HCT116 (cell line): ENCODE measurements around the gene NR5A2. TPM values are rescaled to one million over a fixed set of nuclear protein-coding genes. Genes with fewer than 3 reads are reported as not detected.

Source experiments
- ATAC-seq: fragments of 200-7000 bp; cut with Tn5 transposase; 2 replicates; pipeline ENCODE4 v1.9.1; 2020; ENCODE audit warnings: mild to moderate bottlenecking, moderate library complexity
- BruUV-seq: library from RNA; stranded (reverse); fragments of 400-500 nt; replicated peaks from 2 replicates; lab custom pipeline; 2021; lab: Mats Ljungman, UMichigan
- CTCF ChIA-PET: fragments of 300-600 bp; sonication (Branson Sonifier 250); formaldehyde crosslinking; loops from one replicate; lab custom pipeline; 2021; ENCODE audit warnings: antibody characterized with exemption; lab: Charles Lee
- POLR2A ChIA-PET: fragments of 300-600, 350-600 bp; sonication (Branson Sonifier 250); formaldehyde crosslinking; loops from one replicate; lab custom pipeline; 2021; ENCODE audit warnings: antibody characterized with exemption; lab: Charles Lee
- RAD21 ChIA-PET, 2 experiments: fragments of 300-600 bp; sonication (Branson Sonifier 250); formaldehyde crosslinking; loops; one replicate each; lab custom pipeline; 2023; ENCODE audit warnings: low total read pairs in 2 of 2; ENCODE audit not compliant: uncharacterized antibody in 2 of 2, unreplicated experiment in 2 of 2, low non-redundant PET in 1 of 2; lab: Charles Lee
- DNase-seq: peaks from one replicate; pipeline ENCODE4 v3.0.0-alpha.2; 2010; ENCODE audit warnings: low read depth, low spot score
- H2AFZ ChIP-seq: fragments of 200-600 bp; shearing (Covaris generic), sonication (generic); 2 replicates; pipeline ENCODE4 v1.6.1; 2017; ENCODE audit warnings: low read depth, mixed run types, mixed read lengths, antibody characterized with exemption, low read length; ENCODE audit not compliant: poor library complexity, severe bottlenecking
- H3K27ac ChIP-seq: 2 replicates; pipeline ENCODE4 v1.5.1; 2012; ENCODE audit warnings: low read depth, low read length
- H3K27me3 ChIP-seq: fragments of 200-600 bp; sonication (generic); 2 replicates; pipeline ENCODE4 v1.6.1; 2016; ENCODE audit warnings: mixed run types, low read length, mixed read lengths; ENCODE audit not compliant: insufficient read depth
- H3K36me3 ChIP-seq, 2 experiments: fragments of 200-500 bp in 1 of 2; fragments of 200-600 bp in 1 of 2; sonication (Bioruptor generic) in 1 of 2; sonication (generic) in 1 of 2; 2 replicates each; pipeline versions ENCODE4 v1.5.1 to v1.6.1; 2014 to 2016; ENCODE audit warnings: low read length in 2 of 2, inconsistent platforms in 1 of 2, mixed read lengths in 1 of 2, mixed run types in 1 of 2; ENCODE audit not compliant: insufficient read depth in 2 of 2, control insufficient read depth in 1 of 2
- H3K4me1 ChIP-seq, 2 experiments: fragments of 200-600 bp in 1 of 2; sonication (generic) in 1 of 2; 2 replicates each; pipeline versions ENCODE4 v1.5.1 to v1.6.1; 2012 to 2017; ENCODE audit warnings: low read length in 2 of 2, inconsistent platforms in 1 of 2, mild to moderate bottlenecking in 1 of 2, mixed read lengths in 1 of 2, mixed run types in 1 of 2, moderate library complexity in 1 of 2; ENCODE audit not compliant: insufficient read depth in 2 of 2, control insufficient read depth in 1 of 2
- H3K4me2 ChIP-seq: fragments of 200-600 bp; sonication (generic); 2 replicates; pipeline ENCODE4 v1.6.1; 2017; ENCODE audit warnings: mixed run types, low read length, mixed read lengths
- H3K4me3 ChIP-seq, 2 experiments: fragments of 200-600 bp in 1 of 2; sonication (generic) in 1 of 2; replicated peaks in 1 of 2; 2 replicates each; pipeline ENCODE4 v1.5.1; 2011 to 2016; ENCODE audit warnings: low read length in 2 of 2, control low read depth in 1 of 2, low read depth in 1 of 2, mild to moderate bottlenecking in 1 of 2, mixed read lengths in 1 of 2, mixed run types in 1 of 2
- H3K79me2 ChIP-seq: fragments of 200-600 bp; sonication (generic); 2 replicates; pipeline ENCODE4 v1.6.1; 2017; ENCODE audit warnings: mild to moderate bottlenecking, mixed run types, low read length, moderate library complexity, mixed read lengths; ENCODE audit not compliant: insufficient read depth
- H3K9ac ChIP-seq: fragments of 200-600 bp; sonication (generic); 2 replicates; pipeline ENCODE4 v1.6.1; 2016; ENCODE audit warnings: low read length, mixed read lengths
- H3K9me2 ChIP-seq: fragments of 200-600 bp; sonication (generic), shearing (Covaris generic); 2 replicates; pipeline ENCODE4 v1.6.1; 2017; ENCODE audit warnings: mixed run types, mild to moderate bottlenecking, moderate library complexity; ENCODE audit not compliant: insufficient read depth
- H3K9me3 ChIP-seq, 2 experiments: fragments of 200-500 bp in 1 of 2; fragments of 200-600 bp in 1 of 2; sonication (Bioruptor generic) in 1 of 2; sonication (generic) in 1 of 2; 2 replicates each; pipeline ENCODE4 v1.6.1; 2014 to 2017; ENCODE audit warnings: low read length in 2 of 2, mixed read lengths in 2 of 2, inconsistent platforms in 1 of 2, low read depth in 1 of 2, mild to moderate bottlenecking in 1 of 2, mixed run types in 1 of 2, moderate library complexity in 1 of 2; ENCODE audit not compliant: control insufficient read depth in 1 of 2, insufficient read depth in 1 of 2
- H4K20me1 ChIP-seq: fragments of 200-600 bp; sonication (generic), shearing (Covaris generic); 2 replicates; pipeline ENCODE4 v1.6.1; 2017; ENCODE audit warnings: mixed run types, mild to moderate bottlenecking, moderate library complexity; ENCODE audit not compliant: insufficient read depth
- CBX3 ChIP-seq: IDR thresholded peaks from 2 replicates; pipeline ENCODE4 v1.6.1; 2012; ENCODE audit warnings: low read depth
- EGR1 ChIP-seq: IDR thresholded peaks from 2 replicates; pipeline ENCODE4 v1.6.1; 2012; ENCODE audit warnings: low read depth
- EZH2 ChIP-seq: fragments of 200-600 bp; sonication (generic); IDR thresholded peaks from 2 replicates; pipeline ENCODE4 v1.6.1; 2017; ENCODE audit warnings: antibody characterized with exemption, mixed run types
- EZH2phosphoT487 ChIP-seq: fragments of 200-600 bp; IDR thresholded peaks from 2 replicates; pipeline ENCODE4 v1.6.1; 2018; ENCODE audit warnings: antibody characterized with exemption, borderline replicate concordance
- FOSL1 ChIP-seq: IDR thresholded peaks from 2 replicates; pipeline ENCODE4 v1.6.1; 2012; ENCODE audit warnings: low read depth
- JUND ChIP-seq: IDR thresholded peaks from 2 replicates; pipeline ENCODE4 v1.6.1; 2012
- POLR2A ChIP-seq: IDR thresholded peaks from 2 replicates; pipeline ENCODE4 v1.7.0; 2011; ENCODE audit warnings: borderline replicate concordance; ENCODE audit not compliant: insufficient read depth, insufficient read length; ENCODE audit errors: extremely low read depth
- RAD21 ChIP-seq: IDR thresholded peaks from 2 replicates; pipeline ENCODE4 v1.6.1; 2012; ENCODE audit warnings: low read depth, mild to moderate bottlenecking
- SIN3A ChIP-seq: IDR thresholded peaks from 2 replicates; pipeline ENCODE4 v1.6.1; 2012; ENCODE audit warnings: low read depth
- SP1 ChIP-seq: IDR thresholded peaks from 2 replicates; pipeline ENCODE4 v1.6.1; 2012; ENCODE audit warnings: low read depth
- SRF ChIP-seq: IDR thresholded peaks from 2 replicates; pipeline ENCODE4 v1.6.1; 2012; ENCODE audit warnings: low read depth
- intact Hi-C: fragments of 100-400 bp; cut with micrococcal nuclease; formaldehyde crosslinking; loops from 2 replicates; pipeline ENCODE4 v1.10.0; 2022
- total RNA-seq: library from RNA; stranded (reverse); gene quantifications from one replicate; pipeline ENCODE4 v1.2.1, GENCODE V29; 2021; ENCODE audit not compliant: unreplicated experiment
- TF ChIP-seq, protein P1 (sequence below): IDR thresholded peaks from 2 replicates; pipeline ENCODE4 v1.6.1; 2011; ENCODE audit warnings: mild to moderate bottlenecking, low read length, moderate library complexity; ENCODE audit not compliant: insufficient replicate concordance; ENCODE audit errors: extremely low read depth
- TF ChIP-seq, protein P2 (sequence below), 3 experiments: fragments of 200-600 bp in 1 of 3; sonication (generic) in 1 of 3; IDR thresholded peaks in 2 of 3; conservative IDR thresholded peaks in 1 of 3; 2 replicates each; pipeline ENCODE4 v1.5.1; 2012 to 2017; ENCODE audit warnings: low read depth in 2 of 3, low read length in 2 of 3, antibody characterized with exemption in 1 of 3, borderline replicate concordance in 1 of 3, control low read depth in 1 of 3, mild to moderate bottlenecking in 1 of 3, mixed read lengths in 1 of 3, mixed run types in 1 of 3, moderate library complexity in 1 of 3; ENCODE audit not compliant: insufficient read depth in 1 of 3
- TF ChIP-seq, protein P3 (sequence below): IDR thresholded peaks from 2 replicates; pipeline ENCODE4 v1.6.1; 2012

The NR5A2 gene
- total RNA-seq, 1 experiment from 2014 or later: 0.91 TPM

DNA sequence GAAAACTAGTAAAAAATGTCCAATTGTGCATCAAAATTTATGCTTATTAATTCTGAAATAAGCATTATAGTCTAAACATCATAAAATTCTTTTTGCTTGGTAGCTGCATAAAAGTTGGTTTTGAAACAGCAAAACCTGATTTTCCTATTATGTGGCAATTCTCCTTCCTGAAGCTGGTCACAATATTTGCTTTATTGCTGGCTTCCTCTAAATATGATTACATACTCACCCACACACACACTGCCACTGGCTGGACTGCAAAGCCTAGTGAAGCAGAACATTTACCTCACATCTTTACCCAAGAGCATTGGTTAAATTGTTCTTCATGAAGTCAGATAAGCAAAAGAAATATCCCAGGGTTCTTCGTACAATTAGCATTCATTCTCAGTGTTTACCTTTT, 103.0 kb downstream of the NR5A2 start (continued):
- no peak for TF ChIP-seq SIN3A
- no peak for TF ChIP-seq RAD21
- no peak for TF ChIP-seq EGR1

DNA sequence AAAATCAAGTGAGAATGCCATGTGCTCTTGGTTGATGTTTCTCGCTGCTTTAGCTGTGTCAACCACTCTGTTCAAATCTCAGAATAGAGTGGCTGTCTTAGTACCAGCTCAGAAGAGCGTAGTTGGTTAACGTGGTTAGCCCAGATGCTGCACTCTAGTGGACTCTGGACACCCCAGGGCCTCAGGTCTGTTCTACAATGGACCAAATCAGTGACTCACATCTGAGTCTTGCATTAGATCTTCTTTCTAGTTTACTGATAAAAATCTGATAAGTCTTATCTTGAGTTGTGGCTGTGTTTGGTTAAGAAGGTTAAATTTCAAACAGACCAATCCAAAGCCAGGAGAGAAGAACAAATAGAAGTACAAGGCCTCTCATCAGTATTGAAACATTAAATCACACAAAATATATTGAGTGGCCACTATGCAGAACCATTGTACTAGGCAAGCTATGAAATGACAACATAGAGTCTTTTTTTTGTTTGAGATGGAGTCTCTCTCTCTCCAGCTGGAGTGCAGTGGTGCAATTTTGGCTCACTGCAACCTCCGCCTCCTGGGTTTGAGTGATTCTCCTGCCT, 104.1 kb downstream of the NR5A2 start:
- POLR2A ChIA-PET: no interaction called here
- BruUV-seq: no TSS peak
- H3K36me3 ChIP-seq: no peaks in the 10 kb centered on the region
- no peaks in the 10 kb centered on the region for H4K20me1 ChIP-seq
- peaks cover 3 to 16% of the 10 kb centered on the region in 2 experiments; a peak in 2 of 4 replicates for H3K4me1 ChIP-seq
- H3K9me2 ChIP-seq: no peaks in the 10 kb centered on the region
- H2AFZ ChIP-seq: no peak overlapping the region
- intact Hi-C loops: loop anchor here (10.0 kb wide), 1 partner anchor 353 kb away; no protein-coding TSS in a partner anchor
- no peaks in the 10 kb centered on the region for H3K9me3 ChIP-seq
- TF ChIP-seq FOSL1: peak; percentile 42
- no peak for TF ChIP-seq EZH2
- TF ChIP-seq SRF: no peak
- no peak for TF ChIP-seq POLR2A
- 0 out of 2 replicates have a peak, but pooled peaks have one; percentile 29 for TF ChIP-seq RAD21
- TF ChIP-seq, protein P1, sequence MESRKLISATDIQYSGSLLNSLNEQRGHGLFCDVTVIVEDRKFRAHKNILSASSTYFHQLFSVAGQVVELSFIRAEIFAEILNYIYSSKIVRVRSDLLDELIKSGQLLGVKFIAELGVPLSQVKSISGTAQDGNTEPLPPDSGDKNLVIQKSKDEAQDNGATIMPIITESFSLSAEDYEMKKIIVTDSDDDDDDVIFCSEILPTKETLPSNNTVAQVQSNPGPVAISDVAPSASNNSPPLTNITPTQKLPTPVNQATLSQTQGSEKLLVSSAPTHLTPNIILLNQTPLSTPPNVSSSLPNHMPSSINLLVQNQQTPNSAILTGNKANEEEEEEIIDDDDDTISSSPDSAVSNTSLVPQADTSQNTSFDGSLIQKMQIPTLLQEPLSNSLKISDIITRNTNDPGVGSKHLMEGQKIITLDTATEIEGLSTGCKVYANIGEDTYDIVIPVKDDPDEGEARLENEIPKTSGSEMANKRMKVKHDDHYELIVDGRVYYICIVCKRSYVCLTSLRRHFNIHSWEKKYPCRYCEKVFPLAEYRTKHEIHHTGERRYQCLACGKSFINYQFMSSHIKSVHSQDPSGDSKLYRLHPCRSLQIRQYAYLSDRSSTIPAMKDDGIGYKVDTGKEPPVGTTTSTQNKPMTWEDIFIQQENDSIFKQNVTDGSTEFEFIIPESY: no peak
- TF ChIP-seq JUND: peak; percentile 17; the same call in 1 of the 2 replicates
- TF ChIP-seq, protein P2, sequence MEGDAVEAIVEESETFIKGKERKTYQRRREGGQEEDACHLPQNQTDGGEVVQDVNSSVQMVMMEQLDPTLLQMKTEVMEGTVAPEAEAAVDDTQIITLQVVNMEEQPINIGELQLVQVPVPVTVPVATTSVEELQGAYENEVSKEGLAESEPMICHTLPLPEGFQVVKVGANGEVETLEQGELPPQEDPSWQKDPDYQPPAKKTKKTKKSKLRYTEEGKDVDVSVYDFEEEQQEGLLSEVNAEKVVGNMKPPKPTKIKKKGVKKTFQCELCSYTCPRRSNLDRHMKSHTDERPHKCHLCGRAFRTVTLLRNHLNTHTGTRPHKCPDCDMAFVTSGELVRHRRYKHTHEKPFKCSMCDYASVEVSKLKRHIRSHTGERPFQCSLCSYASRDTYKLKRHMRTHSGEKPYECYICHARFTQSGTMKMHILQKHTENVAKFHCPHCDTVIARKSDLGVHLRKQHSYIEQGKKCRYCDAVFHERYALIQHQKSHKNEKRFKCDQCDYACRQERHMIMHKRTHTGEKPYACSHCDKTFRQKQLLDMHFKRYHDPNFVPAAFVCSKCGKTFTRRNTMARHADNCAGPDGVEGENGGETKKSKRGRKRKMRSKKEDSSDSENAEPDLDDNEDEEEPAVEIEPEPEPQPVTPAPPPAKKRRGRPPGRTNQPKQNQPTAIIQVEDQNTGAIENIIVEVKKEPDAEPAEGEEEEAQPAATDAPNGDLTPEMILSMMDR (IDR thresholded peaks at IDR 0.05 in 2 of 3, conservative IDR thresholded peaks at IDR 0.05 in 1 of 3; ENCODE audit: borderline replicate concordance in 1 of 3, insufficient read depth in 1 of 3, low read depth in 2 of 3, low read length in 2 of 3): peak; percentile 7 to 25 (median 22); a peak in 2 of 6 replicates
- TF ChIP-seq EZH2phosphoT487: no peak
- TF ChIP-seq CBX3: no peak
- no peak for TF ChIP-seq SP1
- TF ChIP-seq, protein P3, sequence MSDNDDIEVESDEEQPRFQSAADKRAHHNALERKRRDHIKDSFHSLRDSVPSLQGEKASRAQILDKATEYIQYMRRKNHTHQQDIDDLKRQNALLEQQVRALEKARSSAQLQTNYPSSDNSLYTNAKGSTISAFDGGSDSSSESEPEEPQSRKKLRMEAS: no peak
- H3K4me2 ChIP-seq: peak overlapping the region; percentile 48
- no peak overlapping the region for H3K4me3 ChIP-seq
- H3K9ac ChIP-seq: no peak overlapping the region
- no peaks in the 10 kb centered on the region for H3K27me3 ChIP-seq
- DNase-seq: peak; percentile 31
- CTCF ChIA-PET: interaction anchor here (0.9 to 1.5 kb wide), 2 partner anchors 8 to 447 kb away, joined by 3 read pairs; no protein-coding TSS in a partner anchor
- H3K27ac ChIP-seq: no peak overlapping the region
- RAD21 ChIA-PET: no interaction called here
- no peaks in the 10 kb centered on the region for H3K79me2 ChIP-seq
- peak; percentile 92 for ATAC-seq
